Stomach (tissue), 9 donors: ENCODE results near the gene COG2. TPM values are rescaled to one million over a fixed set of nuclear protein-coding genes. Genes with fewer than 3 reads are reported as not detected.
"Not testable (repeated sequence)": the region's sequence is repeated elsewhere in the genome, so short reads cannot be mapped to it uniquely, and the experiment has no call there.

ENCODE experiments used
- DNase-seq, 2 donors: peaks; one replicate each; pipeline versions ENCODE4 v3.0.0 to v3.0.0-alpha.2; 2013 to 2019
- H3K27ac ChIP-seq, 5 donors: fragments of 200-600 bp in 4 of 5; sonication (generic) in 4 of 5; one replicate each; pipeline ENCODE4 v1.5.1; 2013 to 2019; ENCODE audit warnings: mild to moderate bottlenecking in 1 of 5, moderate library complexity in 1 of 5
- H3K27me3 ChIP-seq, 3 donors: fragments of 200-600 bp; sonication (generic); one replicate each; pipeline ENCODE4 v1.5.1; 2017 to 2019; ENCODE audit warnings: mixed run types in 1 of 3
- H3K36me3 ChIP-seq, 4 donors: fragments of 200-600 bp; sonication (generic); 1 replicate in 3 of 4; 2 replicates in 1 of 4; pipeline ENCODE4 v1.5.1; 2016 to 2019
- H3K4me1 ChIP-seq, 4 donors: fragments of 200-600 bp; sonication (generic); one replicate each; pipeline ENCODE4 v1.5.1; 2016 to 2019
- H3K4me3 ChIP-seq, 4 donors: fragments of 200-600 bp; sonication (generic) in 3 of 4; one replicate each; pipeline ENCODE4 v1.5.1; 2016 to 2019; ENCODE audit warnings: mild to moderate bottlenecking in 1 of 4
- H3K9me3 ChIP-seq, 4 donors: fragments of 200-600 bp; sonication (generic); one replicate each; pipeline ENCODE4 v1.5.1; 2016 to 2019
- CTCF ChIP-seq, 7 experiments: fragments of 450-650 bp in 4 of 7; fragments of 200-600 bp in 3 of 7; sonication (generic) in 3 of 7; IDR thresholded peaks; one replicate each; pipeline ENCODE4 v1.5.1; 2016 to 2019; ENCODE audit warnings: antibody characterized with exemption in 7 of 7, control low read depth in 2 of 7, mild to moderate bottlenecking in 1 of 7
- EP300 ChIP-seq: sonication (generic); formaldehyde crosslinking; IDR thresholded peaks from one replicate; pipeline ENCODE4 v1.6.1; 2017; ENCODE audit warnings: antibody characterized with exemption
- POLR2A ChIP-seq, 4 donors: fragments of 450-650 bp; IDR thresholded peaks; one replicate each; pipeline ENCODE4 v1.6.1; 2016; ENCODE audit warnings: antibody characterized with exemption in 4 of 4, control low read depth in 2 of 4, mild to moderate bottlenecking in 1 of 4, moderate library complexity in 1 of 4
- POLR2AphosphoS5 ChIP-seq, 3 donors: sonication (generic); formaldehyde crosslinking; IDR thresholded peaks; one replicate each; pipeline ENCODE4 v1.6.1; 2016; ENCODE audit warnings: antibody characterized with exemption in 3 of 3
- WGBS, 5 donors: extraction: QIAGEN DNeasy Blood & Tissue Kit in 3 of 5; methylation state at CpG; one replicate each; pipeline versions ENCODE4 v1.1.5 to v1.1.7; 2013 to 2018; 5-methylcytosine and 5-hydroxymethylcytosine counted together
- intact Hi-C: fragments of 100-400 bp; cut with DNase I; formaldehyde crosslinking; loops from one replicate; pipeline ENCODE4 v1.15.1; 2023; ENCODE audit warnings: low total_unique reads
- polyA plus RNA-seq, 3 donors: library from polyadenylated mRNA; stranded (reverse); fragments of 200-250 nt; gene quantifications; one replicate each; pipeline ENCODE4 v1.2.3, GENCODE V29; 2013
- total RNA-seq, 5 donors: library from RNA; depleted of rRNA; stranded (reverse); fragments of >200 nt; gene quantifications; one replicate each; pipeline versions ENCODE4 v1.1.0 to v1.2.3, GENCODE V29; 2014 to 2016
- donor health status: healthy with polysubstance abuse.
- donor health status: Bipolar disorder and iron deficiency.
- donor health status: healthy.

The COG2 gene
- total and polyA plus RNA-seq, 8 donors: 8.9 to 51.3 (median 20.7) TPM

GRCh38 chr1:230647321-230647720 lies 5.0 kb downstream of the COG2 start:
- WGBS, 5 donors: 50 to 59% (median 55%) methylated on average over 5 of the region's 5 CpGs
- Histone ChIP-seq H3K36me3 (peaks cover 0 to 17% (median 6%) of the 10 kb centered on the region in 4 donors), H3K27ac (no peak overlapping the region), H3K27me3 (no peaks in the 10 kb centered on the region), H3K9me3 (no peaks in the 10 kb centered on the region), H3K4me3 (no peak overlapping the region), H3K4me1 (peaks cover 29 to 60% (median 45%) of the 10 kb centered on the region in 4 donors)
- no peak for TF ChIP-seq POLR2A (IDR thresholded peaks at IDR 0.05)
- no peak for TF ChIP-seq POLR2AphosphoS5 (IDR thresholded peaks at IDR 0.05)
- TF ChIP-seq EP300: no peak
- TF ChIP-seq CTCF (IDR thresholded peaks at IDR 0.05): no peak
- no peak for DNase-seq
- intact Hi-C loops: no loop called here

- peaks cover 0 to 17% (median 6%) of the 10 kb centered on the region in 4 donors for H3K36me3 ChIP-seq
- WGBS, 5 donors: 91 to 93% (median 92%) methylated on average over 3 of the region's 3 CpGs
- TF ChIP-seq POLR2AphosphoS5 (IDR thresholded peaks at IDR 0.05): no peak
- no peak for TF ChIP-seq EP300
- TF ChIP-seq CTCF (IDR thresholded peaks at IDR 0.05): no peak
- no peak for TF ChIP-seq POLR2A (IDR thresholded peaks at IDR 0.05)
- H3K27ac ChIP-seq: no peak overlapping the region
- peaks cover 29 to 57% (median 42%) of the 10 kb centered on the region in 4 donors for H3K4me1 ChIP-seq
- no peaks in the 10 kb centered on the region for H3K9me3 ChIP-seq
- intact Hi-C loops: no loop called here
- no peak overlapping the region for H3K4me3 ChIP-seq
- H3K27me3 ChIP-seq: no peaks in the 10 kb centered on the region
- DNase-seq: no peak
These were observed 5.8 kb downstream of the COG2 start for GRCh38 chr1:230648114-230648513.

DNA sequence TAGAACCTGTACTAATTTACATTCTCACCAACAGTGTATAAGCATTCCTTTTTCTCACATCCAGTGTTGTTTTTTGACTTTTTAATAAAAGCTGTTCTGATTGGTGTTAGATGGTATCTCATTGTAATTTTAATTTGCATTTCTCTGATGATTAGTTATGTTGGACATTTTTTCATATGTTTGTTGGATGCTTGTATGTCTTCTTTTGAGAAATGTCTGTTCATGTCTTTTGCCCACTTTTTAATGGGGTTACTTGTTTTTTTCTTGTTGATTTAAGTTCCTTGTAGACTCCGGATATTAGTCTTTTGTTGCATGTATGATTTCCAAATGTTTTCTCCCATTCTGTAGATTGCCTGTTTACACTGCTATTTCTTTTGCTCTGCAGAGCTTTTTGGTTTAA lies 8.0 kb downstream of the COG2 start:
- H3K36me3 ChIP-seq: peaks cover 0 to 17% (median 6%) of the 10 kb centered on the region in 4 donors
- H3K4me3 ChIP-seq: no peak overlapping the region
- H3K27ac ChIP-seq: no peak overlapping the region
- H3K9me3 ChIP-seq: no peaks in the 10 kb centered on the region
- WGBS, 5 donors: 92 to 97% (median 95%) methylated on average over 1 of the region's 1 CpG
- H3K27me3 ChIP-seq: no peaks in the 10 kb centered on the region
- H3K4me1 ChIP-seq: peaks cover 10 to 35% (median 20%) of the 10 kb centered on the region in 4 donors
- intact Hi-C loops: no loop called here
- DNase-seq: no peak
- TF ChIP-seq POLR2AphosphoS5 (IDR thresholded peaks at IDR 0.05): no peak

- no peaks in the 10 kb centered on the region for H3K9me3 ChIP-seq
- H3K36me3 ChIP-seq: peaks cover 0 to 8% (median 4%) of the 10 kb centered on the region in 4 donors
- no peak overlapping the region for H3K4me3 ChIP-seq
- TF ChIP-seq POLR2AphosphoS5 (IDR thresholded peaks at IDR 0.05): no peak
- no peaks in the 10 kb centered on the region for H3K27me3 ChIP-seq
- intact Hi-C loops: no loop called here
- no peak overlapping the region for H3K27ac ChIP-seq
- 80 to 88% (median 85%) methylated on average over 2 of the region's 2 CpGs for WGBS, 5 donors
- peaks cover 3 to 29% (median 17%) of the 10 kb centered on the region in 4 donors for H3K4me1 ChIP-seq
- no peak for DNase-seq
These were observed 9.0 kb downstream of the COG2 start for GRCh38 chr1:230651235-230651634.

- H3K27ac ChIP-seq, DNase-seq, H3K9me3 ChIP-seq, intact Hi-C loops, H3K4me3 ChIP-seq, H3K4me1 ChIP-seq, H3K27me3 ChIP-seq: not testable (repeated sequence)
- peaks cover 9 to 34% (median 32%) of the 10 kb centered on the region in 4 donors for H3K36me3 ChIP-seq
- 41 to 92% (median 52%) methylated on average over 1 of the region's 1 CpG for WGBS, 5 donors
These were observed 14.4 kb downstream of the COG2 start for GRCh38 chr1:230656719-230657118.

DNA sequence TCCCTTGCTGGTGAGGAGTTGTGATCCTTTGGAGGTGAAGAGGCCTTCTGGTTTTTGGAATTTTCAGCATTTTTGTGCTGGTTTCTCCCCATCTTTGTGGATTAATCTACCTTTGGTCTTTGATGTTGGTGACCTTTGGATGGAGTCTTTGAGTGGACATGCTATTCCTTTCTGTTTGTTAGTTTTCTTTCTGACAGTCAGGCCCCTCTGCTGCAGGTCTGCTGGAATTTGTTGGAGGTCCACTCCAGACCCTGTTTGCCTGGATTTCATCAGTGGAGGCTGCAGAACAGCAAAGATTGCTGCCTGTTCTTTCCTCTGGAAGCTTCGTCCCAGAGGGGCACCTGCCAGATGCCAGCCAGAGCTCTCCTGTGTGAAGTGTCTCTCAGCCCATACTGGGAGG lies 15.8 kb downstream of the COG2 start:
- not testable (repeated sequence) for H3K4me1 ChIP-seq, H3K27me3 ChIP-seq
- WGBS, 5 donors: 88 to 100% (median 95%) methylated on average over 1 of the region's 1 CpG

More for the DNA sequence above, 15.8 kb downstream of the COG2 start:
- DNase-seq, intact Hi-C loops, H3K27ac ChIP-seq, H3K9me3 ChIP-seq, H3K4me3 ChIP-seq: not testable (repeated sequence)
- peaks cover 9 to 48% (median 46%) of the 10 kb centered on the region in 4 donors for H3K36me3 ChIP-seq
